SU-DHL-6 (cell line): ENCODE data around the gene SLC37A3.

Source experiments
- EZH2phosphoT487 ChIP-seq: fragments of 200-600 bp; sonication (generic), shearing (Covaris generic); conservative IDR thresholded peaks from 2 replicates; pipeline ENCODE4 v1.6.1; 2018; ENCODE audit warnings: mild to moderate bottlenecking, antibody characterized with exemption, low read length, moderate library complexity, mixed read lengths
- TF ChIP-seq, protein P1 (sequence below): fragments of 200-600 bp; sonication (generic); IDR thresholded peaks from one replicate; pipeline ENCODE4 v1.5.1; 2017; ENCODE audit warnings: antibody characterized with exemption, mild to moderate bottlenecking, low read length, moderate library complexity; ENCODE audit not compliant: insufficient read depth, poor library complexity, severe bottlenecking

DNA sequence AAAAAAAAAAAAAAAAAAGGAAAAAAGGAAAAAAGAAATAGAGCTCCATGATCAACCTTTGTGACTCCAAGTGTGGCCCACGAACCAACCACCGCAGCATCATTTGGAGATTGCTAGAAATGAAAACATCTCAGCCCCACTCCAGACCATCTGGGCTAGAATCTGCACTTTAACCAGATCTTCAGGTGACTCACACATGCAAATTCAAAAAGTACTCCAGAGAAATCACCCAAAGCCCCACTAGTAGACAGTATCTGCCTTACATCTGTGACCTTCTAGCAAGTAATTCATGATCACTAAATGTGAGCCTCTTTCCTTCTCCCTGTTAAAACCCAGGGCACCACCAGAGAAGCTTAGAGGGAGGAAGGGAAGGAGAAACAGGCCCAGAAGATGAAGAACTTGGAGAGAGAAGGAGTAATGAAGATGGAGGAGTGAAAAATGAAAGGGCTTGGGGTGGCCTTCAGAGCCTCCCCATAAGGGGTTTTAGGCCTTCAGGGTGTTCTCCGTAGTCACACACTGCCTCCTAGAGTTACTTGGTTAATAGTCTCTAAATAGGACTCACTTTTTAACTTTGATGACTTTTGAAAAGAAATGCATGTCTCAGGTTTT is 94.0 kb downstream of the SLC37A3 start:
- TF ChIP-seq, protein P1, sequence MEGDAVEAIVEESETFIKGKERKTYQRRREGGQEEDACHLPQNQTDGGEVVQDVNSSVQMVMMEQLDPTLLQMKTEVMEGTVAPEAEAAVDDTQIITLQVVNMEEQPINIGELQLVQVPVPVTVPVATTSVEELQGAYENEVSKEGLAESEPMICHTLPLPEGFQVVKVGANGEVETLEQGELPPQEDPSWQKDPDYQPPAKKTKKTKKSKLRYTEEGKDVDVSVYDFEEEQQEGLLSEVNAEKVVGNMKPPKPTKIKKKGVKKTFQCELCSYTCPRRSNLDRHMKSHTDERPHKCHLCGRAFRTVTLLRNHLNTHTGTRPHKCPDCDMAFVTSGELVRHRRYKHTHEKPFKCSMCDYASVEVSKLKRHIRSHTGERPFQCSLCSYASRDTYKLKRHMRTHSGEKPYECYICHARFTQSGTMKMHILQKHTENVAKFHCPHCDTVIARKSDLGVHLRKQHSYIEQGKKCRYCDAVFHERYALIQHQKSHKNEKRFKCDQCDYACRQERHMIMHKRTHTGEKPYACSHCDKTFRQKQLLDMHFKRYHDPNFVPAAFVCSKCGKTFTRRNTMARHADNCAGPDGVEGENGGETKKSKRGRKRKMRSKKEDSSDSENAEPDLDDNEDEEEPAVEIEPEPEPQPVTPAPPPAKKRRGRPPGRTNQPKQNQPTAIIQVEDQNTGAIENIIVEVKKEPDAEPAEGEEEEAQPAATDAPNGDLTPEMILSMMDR, result no peak
- TF ChIP-seq EZH2phosphoT487, result no peak
